Breast epithelium (tissue), 3 donors: ENCODE data around the gene RNF14.

Experiments used
- POLR2A ChIP-seq: fragments of 450-650 bp; IDR thresholded peaks from one replicate; pipeline ENCODE4 v1.6.1; 2016; ENCODE audit warnings: antibody characterized with exemption, mild to moderate bottlenecking, moderate library complexity
- POLR2AphosphoS5 ChIP-seq, 3 donors: sonication (generic); formaldehyde crosslinking; IDR thresholded peaks; one replicate each; pipeline ENCODE4 v1.6.1; 2017; ENCODE audit warnings: antibody characterized with exemption in 3 of 3
- TF ChIP-seq, protein P1 (sequence below), 3 donors: fragments of 450-650 bp; IDR thresholded peaks; one replicate each; pipeline ENCODE4 v1.5.1; 2016 to 2017; ENCODE audit warnings: antibody characterized with exemption in 3 of 3, mild to moderate bottlenecking in 3 of 3, moderate library complexity in 3 of 3

DNA sequence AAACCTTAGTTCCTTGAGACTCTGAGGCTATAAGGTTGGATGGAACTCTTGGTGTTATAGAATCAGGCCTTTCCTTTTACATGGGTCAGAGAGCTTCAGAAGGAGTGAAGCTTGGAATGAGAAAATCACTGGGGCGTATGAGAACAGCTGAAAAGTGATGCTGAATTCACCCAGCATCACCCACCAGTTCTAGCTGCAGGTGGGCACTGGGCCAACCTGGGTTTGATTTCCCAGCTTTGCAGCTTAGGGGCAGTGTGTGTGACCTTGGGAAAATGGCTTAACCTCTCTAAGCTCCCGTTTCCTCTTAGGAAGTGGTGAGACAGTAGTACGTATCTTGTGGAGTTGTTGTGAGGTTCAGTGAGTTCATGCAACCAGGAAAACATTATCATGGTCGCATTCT, 21.6 kb upstream of the RNF14 start:
- no peak for TF ChIP-seq POLR2AphosphoS5 (IDR thresholded peaks at IDR 0.05)
- TF ChIP-seq, protein P1, sequence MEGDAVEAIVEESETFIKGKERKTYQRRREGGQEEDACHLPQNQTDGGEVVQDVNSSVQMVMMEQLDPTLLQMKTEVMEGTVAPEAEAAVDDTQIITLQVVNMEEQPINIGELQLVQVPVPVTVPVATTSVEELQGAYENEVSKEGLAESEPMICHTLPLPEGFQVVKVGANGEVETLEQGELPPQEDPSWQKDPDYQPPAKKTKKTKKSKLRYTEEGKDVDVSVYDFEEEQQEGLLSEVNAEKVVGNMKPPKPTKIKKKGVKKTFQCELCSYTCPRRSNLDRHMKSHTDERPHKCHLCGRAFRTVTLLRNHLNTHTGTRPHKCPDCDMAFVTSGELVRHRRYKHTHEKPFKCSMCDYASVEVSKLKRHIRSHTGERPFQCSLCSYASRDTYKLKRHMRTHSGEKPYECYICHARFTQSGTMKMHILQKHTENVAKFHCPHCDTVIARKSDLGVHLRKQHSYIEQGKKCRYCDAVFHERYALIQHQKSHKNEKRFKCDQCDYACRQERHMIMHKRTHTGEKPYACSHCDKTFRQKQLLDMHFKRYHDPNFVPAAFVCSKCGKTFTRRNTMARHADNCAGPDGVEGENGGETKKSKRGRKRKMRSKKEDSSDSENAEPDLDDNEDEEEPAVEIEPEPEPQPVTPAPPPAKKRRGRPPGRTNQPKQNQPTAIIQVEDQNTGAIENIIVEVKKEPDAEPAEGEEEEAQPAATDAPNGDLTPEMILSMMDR (IDR thresholded peaks at IDR 0.05) = no peak
- TF ChIP-seq POLR2A = no peak
